GM04504 (cell line): ENCODE data around the gene ZNF749.
"Not testable (repeated sequence)": the region's sequence is repeated elsewhere in the genome, so short reads cannot be mapped to it uniquely, and the experiment has no call there.

ENCODE experiments used
- DNase-seq: peaks from one replicate; pipeline ENCODE4 v3.0.0-alpha.2; 2012; ENCODE audit warnings: low read depth

The ZNF749 gene

GRCh38 chr19:57466489-57466888 is 31.4 kb downstream of the ZNF749 start:
- no peak for DNase-seq

- DNase-seq = no peak
Measured at GRCh38 chr19:57473646-57474045, 38.5 kb downstream of the ZNF749 start.

DNA sequence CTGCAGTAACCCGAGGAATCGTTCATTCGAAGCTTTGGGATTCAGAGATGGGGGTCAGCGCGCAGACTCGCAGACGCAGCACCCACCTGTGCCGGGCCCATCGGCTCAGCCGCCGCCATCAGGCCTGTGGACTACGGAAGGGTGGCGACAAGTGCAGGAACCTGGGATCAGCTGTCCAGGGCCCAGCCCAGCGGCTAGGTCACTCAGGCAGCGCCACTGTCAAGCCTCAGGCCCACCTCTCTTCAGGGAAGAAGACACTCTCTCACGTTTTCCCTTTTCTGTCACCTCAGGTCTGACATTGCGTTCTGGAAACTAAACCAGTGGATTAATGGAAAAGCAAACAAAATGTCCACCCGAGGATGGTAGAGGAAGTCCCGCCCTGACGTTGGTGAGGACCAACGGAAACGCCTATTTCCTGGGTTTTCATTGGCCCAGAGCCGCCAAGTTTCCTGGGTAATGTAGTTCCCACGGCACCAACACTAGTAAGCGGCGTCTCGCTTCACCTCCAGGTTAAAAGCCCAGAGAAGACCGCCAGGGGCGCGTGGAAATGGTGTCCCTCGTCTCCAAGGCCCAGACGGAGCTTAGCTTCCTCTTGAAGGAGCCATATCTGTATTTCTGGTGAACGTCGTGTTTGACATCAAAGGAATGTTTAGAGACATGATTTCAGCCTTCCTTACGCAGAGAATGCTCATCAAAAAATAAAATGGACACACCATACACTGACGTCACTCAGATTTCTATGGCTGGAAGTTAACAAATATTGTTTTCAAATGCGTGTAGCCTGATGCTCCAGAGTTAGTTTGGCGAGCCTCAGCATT is 42.3 kb downstream of the ZNF749 start, which contains the start of gene ZNF772:
TSS of gene ZNF772 (minus strand) at position 376 of the 818 bp plus-strand sequence. CDS start at position 119, 257 bp downstream.
- DNase-seq = peak; percentile 89

- DNase-seq = peak; percentile 69
Measured at GRCh38 chr19:57487477-57488298, 52.6 kb downstream of the ZNF749 start, which contains the start of gene ZNF419. ZNF419 (plus strand) TSS chr19:57487750; CDS start chr19:57487951, 201 bp downstream.

DNA sequence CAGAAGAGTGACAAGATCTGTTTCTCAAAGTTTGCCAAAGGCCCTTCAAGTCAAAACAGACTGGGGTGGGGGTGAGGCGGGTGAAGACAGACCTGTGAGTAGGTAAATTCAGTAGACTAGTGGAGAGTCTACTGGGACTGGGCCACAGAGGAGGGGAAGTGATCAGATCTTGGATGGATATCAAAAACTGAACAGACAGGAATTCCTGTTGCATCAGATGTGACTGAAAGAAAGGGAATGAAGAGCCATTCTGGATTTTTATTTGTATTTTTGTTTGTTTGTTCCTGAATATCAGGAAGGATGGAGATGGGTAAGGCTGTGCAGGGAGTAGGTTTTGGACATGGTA is 53.1 kb downstream of the ZNF749 start:
- DNase-seq = not testable (repeated sequence)
